HG02885 (cell line): ENCODE measurements around the gene PEX6.
"Not testable (repeated sequence)": the region's sequence is repeated elsewhere in the genome, so short reads cannot be mapped to it uniquely, and the experiment has no call there.

Experiments used
- ATAC-seq: cut with Tn5 transposase; IDR thresholded peaks from one replicate; pipeline ENCODE4 v1.9.1; 2021; ENCODE audit warnings: mild to moderate bottlenecking; ENCODE audit not compliant: unreplicated experiment, poor library complexity

The PEX6 gene

DNA sequence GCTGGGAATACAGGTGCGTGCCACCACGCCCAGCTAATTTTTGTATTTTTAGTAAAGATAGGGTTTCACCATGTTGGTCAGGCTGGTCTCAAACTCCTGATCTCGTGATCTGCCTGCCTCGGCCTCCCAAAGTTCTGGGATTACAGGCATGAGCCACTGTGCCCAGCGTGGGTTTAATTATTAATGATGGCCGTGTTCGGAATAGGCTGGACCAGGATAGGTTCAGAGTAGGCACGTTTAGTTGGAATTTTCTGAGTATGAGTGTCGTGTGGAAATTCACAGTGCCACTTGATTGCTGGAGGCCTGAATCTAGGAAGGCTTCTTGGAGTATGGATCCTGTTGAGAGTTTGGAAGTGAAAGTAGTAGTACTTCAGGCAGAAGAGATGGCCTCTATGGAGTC lies 19.2 kb upstream of the PEX6 start:
- not testable (repeated sequence) for ATAC-seq

DNA sequence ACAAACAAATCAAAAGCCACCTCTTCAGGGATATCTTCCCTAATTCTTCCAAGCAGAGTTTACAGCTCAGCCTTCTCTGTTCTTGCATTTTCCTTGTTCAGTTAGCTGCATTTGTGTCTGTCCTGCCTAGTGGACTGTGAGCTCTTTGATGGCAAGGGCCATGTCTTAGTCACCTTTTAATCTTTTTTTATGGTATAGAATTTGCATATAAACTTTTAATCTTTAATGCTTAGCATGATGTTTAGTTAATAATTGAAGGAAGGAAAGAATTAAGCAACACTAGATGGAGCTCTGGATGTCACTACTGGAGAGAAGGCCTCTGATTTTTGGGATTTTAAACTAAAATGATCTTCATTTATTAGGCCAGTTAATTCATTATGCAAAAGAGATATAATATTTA lies 17.5 kb upstream of the PEX6 start:
- ATAC-seq = no peak

DNA sequence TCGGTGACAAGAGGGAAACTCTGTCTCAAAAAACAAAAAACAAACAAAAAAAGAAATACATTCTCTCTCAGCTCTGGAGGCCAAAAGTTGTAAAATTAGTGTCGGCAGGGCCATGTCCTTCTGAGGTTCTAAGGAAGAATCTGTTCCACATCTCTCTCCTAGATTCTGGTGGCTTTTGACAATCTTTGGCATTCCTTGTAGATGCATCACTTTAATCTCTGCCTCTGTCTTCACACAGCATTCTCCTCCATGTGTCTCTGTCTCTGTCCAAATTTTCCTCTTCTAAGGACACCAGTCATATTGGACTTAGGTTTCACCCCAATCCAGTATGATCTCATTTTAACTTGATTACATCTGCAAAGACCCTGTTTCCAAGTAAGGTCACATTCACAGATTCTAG lies 14.5 kb upstream of the PEX6 start:
- no peak for ATAC-seq

DNA sequence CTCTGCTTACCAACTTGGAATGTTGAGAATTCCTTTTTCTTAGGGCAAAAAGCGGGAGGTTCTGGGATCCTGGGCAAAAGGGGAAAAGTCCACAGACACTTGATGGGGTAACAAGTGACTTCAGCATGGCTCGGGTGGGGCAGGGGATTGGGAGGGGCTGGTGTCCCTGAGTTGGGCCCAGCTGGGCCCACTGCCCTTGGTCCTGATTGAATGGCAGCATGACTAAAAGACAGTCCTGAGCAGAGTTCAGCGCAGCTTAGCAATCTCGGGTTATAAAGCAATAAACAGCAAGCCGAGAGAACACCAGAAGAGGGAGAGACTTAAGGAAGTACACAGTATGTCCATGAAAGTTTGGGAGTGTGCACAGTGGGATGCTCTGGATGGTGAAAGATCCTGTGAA lies 10.9 kb upstream of the PEX6 start:
- ATAC-seq = no peak

DNA sequence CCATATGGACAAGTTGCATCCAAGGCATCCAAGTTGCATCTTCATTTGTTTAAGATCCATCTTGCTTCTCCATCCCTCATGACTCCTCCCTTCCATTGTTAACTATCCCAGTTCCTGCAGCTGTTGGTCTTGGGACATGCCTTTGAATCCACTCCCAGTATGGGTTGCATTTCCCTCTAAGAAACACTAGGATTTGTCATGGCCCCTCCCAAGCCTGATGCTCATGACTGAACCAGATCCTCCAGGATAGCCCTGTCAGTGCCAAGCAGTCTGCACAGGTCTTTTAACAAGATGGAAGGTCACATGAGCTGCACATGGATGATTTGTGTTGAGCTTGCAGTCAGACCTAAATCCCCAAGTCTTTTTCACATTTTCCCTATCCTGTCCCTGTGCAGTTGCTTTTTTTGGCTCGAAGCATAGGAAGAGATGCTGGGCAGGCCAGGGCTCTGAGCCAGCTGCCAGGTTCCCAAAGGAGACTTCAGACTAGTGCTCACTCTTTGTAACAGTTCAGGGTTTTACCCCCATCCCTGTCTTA lies 9.6 kb upstream of the PEX6 start:
- no peak for ATAC-seq

DNA sequence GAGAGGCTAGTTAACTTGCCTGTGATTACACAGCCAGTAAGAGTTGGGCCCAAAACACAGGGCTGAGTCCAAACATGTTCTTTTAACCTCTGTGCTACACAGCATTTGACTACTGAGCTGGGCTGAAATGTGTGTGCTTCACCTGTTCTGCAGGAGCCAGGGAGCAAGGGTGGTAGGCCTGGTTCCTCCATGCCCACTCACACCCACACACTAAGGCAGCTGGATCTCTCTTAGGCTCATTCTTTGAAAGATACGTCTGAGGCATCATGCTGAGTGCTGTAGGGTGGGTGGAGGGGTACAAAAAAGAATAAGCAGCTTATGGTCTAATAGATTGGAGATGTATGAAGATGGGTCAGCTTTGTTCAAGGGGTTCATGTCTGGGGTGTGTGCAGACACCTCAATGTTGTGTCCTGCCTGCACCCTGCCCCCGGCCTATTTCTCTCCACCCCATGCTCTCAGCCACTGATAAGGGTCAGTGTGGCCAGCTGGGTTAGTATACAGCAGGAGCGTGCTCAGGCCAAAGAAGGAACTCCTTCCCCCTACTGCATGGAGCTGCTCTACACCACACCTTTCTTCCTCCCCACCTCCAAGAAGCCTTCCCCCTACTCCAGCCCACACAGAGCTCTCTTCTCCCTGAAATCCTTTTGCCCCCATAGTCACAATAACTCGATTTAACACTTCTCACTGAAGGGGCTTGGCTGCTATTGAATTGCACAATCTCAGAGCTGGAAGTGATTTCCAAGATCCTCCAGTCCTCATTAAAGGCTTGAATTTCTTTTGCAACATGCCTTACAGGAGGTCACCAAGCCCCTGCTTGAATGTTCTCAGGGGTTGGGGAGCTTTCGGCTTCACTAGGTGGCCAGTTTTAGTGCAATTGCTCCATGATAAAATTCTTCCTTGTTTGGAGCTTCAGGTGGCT lies 8.8 kb upstream of the PEX6 start:
- ATAC-seq = no peak

DNA sequence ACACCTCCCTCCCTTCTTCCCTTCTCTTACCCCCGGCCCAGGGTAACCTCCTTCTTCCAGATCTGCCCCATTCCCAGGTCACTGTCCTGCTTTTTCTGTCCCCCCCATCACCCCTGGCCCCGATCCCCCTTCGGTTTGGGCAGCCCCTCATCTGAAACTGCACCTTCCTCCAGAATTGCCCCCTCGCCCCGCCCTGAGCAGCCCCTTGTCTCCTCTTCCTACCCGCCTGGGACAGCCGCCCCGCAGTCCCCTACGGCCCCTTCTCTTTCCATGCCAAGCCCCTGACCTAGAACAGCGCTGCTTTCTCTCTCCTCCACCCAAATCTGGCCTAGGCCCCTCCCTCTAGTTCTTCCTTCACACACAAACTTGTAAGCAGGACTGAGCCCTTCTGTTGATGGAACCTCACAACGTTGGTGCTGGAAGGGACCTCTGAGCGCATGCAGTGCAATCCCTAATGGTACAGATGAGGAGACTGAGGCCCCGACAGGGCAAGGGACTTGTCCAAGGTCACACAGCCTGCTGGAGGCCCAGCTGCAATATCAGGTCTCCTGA lies 6.0 kb upstream of the PEX6 start:
- no peak for ATAC-seq

DNA sequence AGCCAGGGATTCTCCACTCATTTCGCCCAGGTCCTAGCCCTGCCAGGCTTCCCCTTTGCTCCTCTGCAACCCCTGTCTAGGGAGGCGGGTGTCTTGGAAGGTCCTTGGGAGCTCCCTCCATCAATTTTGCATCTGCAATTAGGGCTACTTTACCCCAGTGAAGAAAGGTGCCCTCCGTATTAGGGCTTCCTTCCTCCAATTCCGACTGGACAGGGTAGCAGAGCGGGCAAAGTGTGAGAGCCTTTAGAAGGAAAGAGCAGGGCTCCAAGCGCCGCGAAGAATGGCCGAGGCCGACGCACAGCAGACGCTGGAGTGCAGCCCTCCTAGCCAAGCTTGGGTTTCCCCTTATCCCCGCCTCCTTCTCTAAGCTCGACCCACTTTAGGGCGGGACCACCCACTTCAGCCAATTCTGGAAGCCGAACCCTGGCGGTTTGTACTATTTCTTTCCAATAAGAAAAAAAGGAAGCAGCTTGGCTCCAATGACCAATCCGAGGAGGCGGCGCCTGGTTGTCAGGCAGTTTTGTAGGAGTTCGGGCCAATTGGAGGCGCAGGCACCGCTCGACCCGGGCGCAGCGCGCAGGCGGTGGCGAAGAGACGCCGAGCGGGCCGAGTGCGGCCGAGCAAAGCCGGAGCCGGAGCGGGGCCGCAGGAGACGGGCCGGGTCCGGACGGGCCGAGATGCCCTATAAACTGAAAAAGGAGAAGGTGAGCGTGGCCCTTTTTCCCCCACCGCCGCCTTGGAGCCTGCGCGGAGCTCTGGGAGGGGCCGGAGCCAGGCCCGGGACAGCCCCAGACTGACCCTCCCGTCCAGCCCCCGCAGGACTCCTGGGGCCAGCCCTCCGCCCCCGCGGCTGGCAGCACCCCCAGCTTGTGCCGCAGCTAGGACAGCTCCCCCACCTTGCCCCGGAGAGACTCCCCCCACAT lies 5.3 kb upstream of the PEX6 start, which contains the start of gene PPP2R5D:
Gene PPP2R5D (plus strand): TSS at position 570 of the 923 bp plus-strand sequence. CDS start 108 bp downstream, at position 678.
- ATAC-seq = peak; percentile 93

DNA sequence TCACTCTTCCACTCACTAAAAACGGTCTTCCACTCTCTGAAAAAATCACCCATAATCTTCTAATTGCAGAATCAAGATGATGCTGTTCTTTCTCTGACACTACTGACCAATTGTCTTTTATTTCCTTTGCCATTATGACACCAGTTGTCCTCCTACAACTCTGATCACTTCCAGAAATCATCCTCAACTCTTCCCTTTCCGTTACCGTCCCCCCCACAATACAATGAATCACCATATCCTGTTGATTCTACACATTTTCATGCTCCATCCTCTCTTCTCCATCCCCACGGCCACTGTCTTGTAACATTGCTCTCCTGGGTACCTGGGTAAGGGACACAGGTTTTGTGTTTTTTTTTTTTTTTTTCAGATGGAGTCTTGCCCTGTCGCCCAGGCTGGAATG lies 2.9 kb upstream of the PEX6 start:
- ATAC-seq = no peak

DNA sequence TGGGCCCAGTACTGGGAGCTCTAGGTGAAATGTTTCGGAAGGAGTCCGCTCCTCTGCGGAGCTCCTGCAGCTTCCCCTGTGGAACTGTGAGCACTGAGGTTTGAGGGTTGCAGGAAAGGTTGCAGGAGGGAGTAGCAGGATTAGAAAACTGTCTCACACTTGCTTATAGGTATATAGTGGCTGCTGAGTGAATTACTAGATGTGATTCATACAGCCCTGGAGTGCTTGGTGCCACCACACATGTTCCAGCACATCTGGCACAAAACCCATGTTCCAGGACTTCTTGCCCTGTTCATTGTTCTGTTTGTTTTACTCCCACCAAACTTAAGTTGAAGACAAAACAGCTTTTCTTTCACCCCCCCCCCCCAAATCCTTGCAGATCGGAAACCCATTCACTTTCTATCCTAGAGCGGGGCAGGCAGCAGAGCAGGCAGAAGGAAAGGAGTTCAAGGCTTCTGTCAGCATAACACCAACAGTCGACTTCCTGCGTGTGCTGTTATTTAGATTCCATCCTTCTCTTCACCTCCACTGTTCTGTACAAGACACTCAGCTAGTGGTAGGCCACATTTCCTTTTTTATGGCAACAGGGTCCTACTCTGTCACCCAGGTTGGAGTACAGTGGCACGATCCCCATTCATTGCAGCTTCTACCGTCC lies 669 bp upstream of the PEX6 start:
- no peak for ATAC-seq

DNA sequence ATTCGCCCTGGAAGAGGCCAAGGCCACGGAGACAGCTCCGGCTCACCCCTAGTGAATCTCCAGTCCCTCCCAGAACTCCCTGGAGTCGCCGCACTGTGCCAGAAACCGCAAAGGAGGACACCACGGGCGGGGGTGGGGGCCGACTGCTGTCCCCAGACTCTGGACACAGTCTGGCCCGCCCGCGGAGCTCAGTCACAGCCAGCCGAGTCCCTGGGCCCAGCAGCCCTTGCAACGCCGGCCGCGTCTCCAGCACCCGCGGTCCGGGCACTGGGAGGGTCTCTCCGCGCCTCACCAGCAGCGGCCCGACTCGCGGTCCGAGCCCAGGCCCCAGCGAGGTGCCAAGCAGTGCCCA lies 518 bp downstream of the PEX6 start:
- peak; percentile 32 for ATAC-seq

DNA sequence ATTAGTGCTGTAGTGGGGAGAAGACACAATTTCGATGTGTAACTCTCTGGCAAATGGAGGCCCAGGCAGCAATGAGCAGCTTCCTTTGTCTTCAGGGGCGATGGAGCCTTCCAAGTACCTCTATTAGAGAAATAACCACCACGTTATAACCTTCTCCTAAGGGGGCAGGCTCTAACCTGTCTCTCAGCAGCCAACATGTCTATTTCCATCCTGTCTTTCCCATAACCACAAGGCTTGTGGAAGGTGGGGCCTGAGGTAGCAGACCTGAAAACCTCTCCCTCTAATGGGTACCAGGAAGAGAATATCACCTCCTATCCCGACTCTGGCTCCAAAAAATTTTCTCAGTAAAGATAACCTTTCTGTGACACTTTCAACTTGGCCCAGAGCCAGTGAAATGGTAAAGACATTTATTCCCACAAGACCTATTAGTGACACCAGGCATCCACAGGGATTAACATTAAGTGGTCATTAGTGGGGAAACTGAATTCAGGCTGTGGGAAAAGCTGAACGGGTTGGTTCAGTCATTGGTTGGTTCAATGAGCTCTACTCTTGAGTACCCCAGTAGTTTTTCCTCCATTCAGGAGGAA lies 4.0 kb downstream of the PEX6 start:
- ATAC-seq = no peak

DNA sequence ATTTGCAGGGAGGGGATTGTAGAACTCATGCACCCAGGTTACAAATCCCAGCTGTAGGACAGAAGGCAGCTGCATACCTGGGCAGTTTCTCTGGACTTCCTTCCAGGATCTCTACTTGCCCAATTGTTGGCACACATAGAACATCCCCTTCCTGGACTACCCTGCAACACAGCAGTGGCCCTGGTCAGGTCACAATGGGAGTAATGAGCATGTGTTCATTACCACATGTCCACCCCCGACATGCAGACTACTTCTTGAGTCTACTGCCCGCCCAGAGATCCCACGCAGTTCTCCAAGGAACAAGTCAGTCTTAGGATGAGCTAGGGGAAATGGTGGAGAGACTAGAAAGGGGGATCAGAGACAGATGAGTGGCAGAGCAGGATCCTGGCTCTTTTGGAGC lies 5.1 kb downstream of the PEX6 start:
- ATAC-seq = no peak

DNA sequence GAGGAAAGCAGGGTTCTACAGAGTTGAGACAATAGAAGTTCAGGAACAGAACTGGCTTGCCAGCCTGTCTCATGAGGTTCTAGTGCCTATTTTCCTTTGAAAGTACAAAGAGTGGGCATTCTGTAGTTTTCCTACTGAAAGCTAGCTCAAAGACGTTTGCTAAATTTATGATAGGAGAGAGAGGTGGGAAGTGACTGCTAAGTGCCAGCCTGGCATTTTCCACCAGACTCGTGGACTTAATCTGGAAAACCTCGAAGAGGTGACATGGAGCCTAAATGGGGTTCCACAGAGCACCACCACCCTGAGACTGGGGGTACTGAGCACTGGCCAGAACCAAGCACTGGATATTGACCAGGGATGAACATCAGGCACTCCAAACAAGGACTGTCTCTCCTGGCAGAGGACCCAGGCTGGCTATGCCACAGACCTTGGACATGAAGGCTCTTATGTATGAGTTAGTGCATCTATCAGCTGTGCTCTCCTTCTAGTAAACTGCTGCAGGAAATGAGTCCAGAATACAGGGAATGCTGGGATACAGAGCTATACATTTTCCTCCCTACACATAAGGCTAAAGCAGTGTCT lies 7.1 kb downstream of the PEX6 start:
- no peak for ATAC-seq

DNA sequence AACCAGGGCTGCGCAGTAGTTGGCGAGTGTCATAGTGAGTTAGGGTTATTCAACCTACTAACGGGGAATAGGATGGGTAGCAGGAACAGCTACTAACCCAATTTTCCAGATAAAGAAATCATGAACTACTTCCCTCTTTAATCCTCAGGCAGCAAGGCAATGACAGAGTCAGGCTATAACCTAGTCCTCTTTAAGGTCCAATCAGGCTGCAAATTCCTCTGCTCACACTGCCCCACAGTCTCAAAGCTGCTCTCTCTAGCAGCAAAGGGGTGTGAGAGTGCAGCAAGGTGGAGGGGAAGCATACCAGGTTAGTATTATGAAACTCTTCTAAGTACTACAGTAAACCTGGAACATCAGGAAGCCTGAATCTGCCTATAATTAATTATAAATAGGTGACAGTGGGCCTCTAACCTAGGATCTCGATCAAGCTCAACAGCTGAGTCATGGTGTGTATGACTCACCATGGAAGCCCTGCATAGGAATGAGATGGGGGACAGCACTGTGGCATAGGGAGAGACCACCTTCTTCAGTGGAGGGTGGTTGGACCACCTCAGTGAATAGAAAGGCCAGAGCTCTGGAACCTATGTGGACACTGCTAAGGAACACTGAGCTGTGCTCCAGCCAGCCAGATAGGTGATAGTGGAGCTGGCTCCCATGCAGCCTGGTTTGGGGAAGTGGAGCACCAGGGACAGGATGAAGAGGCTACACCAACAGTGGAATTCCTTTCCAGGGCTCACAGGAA lies 7.9 kb downstream of the PEX6 start:
- no peak for ATAC-seq

DNA sequence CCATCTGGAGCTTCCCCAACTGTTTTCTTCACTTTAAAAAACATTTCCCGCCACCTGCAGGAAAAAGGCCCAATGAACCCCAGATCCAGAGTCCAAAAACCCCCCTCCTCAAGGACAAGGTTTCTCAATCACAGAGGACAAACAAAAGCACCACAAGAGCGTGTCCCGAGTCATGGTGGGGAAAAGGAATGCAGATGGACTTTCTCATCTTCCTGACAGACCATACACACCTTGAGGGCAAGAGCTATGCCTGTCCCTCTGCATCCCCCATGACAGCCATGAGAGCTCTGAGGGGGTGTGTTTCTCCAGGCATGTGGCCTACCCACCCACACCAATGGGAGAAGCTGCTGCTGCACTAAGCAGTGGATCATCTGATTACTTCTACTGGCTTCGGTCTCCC lies 9.0 kb downstream of the PEX6 start:
- ATAC-seq = no peak

DNA sequence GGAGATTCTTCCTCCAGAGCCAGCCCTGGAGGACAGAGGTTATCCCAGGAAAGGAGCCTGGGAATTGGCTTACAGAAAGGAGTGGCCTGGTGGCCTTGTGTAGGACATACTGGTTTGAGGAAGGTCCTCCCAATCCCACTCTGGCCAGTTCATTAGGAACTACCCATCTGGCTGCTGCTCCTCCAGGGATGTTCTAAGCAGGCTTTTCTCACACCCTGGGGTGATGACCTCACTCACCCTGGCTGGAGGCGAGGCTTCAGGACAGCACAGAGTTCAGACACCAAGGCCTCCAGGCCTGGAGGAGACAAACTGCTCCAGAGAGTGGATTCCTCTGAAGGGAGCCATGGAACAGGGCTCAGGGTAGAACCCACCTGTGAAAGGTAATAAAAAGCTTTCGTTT lies 9.6 kb downstream of the PEX6 start:
- ATAC-seq = no peak

DNA sequence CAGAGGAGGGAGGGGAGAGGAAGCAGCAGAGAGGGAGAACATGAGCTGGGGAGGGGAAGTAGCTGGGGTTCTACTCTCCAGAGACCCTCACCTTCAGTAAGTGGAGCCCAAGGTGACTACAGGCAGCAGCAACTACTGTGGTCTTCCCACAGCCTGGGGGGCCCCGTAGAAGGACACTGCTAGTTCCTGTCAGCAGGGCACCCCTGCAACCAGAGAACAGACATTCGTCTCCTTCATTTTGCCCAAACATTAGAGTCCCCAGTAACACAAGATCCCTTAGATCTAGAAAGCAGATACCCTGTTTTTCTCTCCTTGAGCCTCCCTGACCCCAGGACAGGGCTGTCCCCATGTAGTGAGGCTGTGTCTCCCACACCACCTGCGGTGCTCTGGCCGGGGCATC lies 10.2 kb downstream of the PEX6 start:
- no peak for ATAC-seq
